ENCODE data around the gene RND2. TPM values are rescaled to one million over a fixed set of nuclear protein-coding genes. Genes with fewer than 3 reads are reported as not detected.

RND2 gene
- total and polyA plus RNA-seq, 9 of the 15 experiments (the other 6 are each of a cell fraction or from before 2014, with no cell fraction given), result 0.15 to 1.9 (median 0.98) TPM

- no peak for TF ChIP-seq TSHZ1 (CRISPR knock-in tag; IDR thresholded peaks at IDR 0.05)
- TF ChIP-seq HNRNPL (IDR thresholded peaks at IDR 0.05; ENCODE audit: low read depth, low read length), result no peak
- no peak for TF ChIP-seq ZNF232 (CRISPR knock-in tag; IDR thresholded peaks at IDR 0.05)
- 0 out of 2 replicates have a peak, but pooled peaks have one; percentile 25 for TF ChIP-seq ZBTB33 (CRISPR knock-in tag; IDR thresholded peaks at IDR 0.05)
- TF ChIP-seq RFX1 (IDR thresholded peaks at IDR 0.05), result no peak
- 0 out of 2 replicates have a peak, but pooled peaks have one; percentile 57 for TF ChIP-seq ZNF584 (CRISPR knock-in tag; IDR thresholded peaks at IDR 0.05; ENCODE audit: low read depth)
- no peak for TF ChIP-seq NR4A1 (CRISPR knock-in tag; IDR thresholded peaks at IDR 0.05)
- peak; percentile 18; the same call in 1 of the 2 replicates for TF ChIP-seq NR4A1 (tag; IDR thresholded peaks at IDR 0.05)
- TF ChIP-seq ZNF239 (CRISPR knock-in tag; IDR thresholded peaks at IDR 0.05), result no peak
- TF ChIP-seq TARDBP (IDR thresholded peaks at IDR 0.05), result peak; percentile 76; the same call in 1 of the 2 replicates
- TF ChIP-seq OTX1 (CRISPR knock-in tag; IDR thresholded peaks at IDR 0.05), result peak; percentile 47; the same call in 1 of the 2 replicates
- TF ChIP-seq TAL1 (IDR thresholded peaks at IDR 0.05), result 0 out of 2 replicates have a peak, but pooled peaks have one; percentile 15
- no peak for TF ChIP-seq ZNF551 (CRISPR knock-in tag; IDR thresholded peaks at IDR 0.05)
- TF ChIP-seq KDM2B (CRISPR knock-in tag; IDR thresholded peaks at IDR 0.05), result no peak
- TF ChIP-seq GMEB1 (CRISPR knock-in tag; IDR thresholded peaks at IDR 0.05), result no peak; the same call in 1 of the 2 replicates
- TF ChIP-seq GABPB1 (CRISPR knock-in tag; IDR thresholded peaks at IDR 0.05), result no peak
- TF ChIP-seq E2F3 (CRISPR knock-in tag; IDR thresholded peaks at IDR 0.05), result peak; percentile 58; the same call in 1 of the 2 replicates
Observed at GRCh38 chr17:43020789-43021740, 4.0 kb upstream of the RND2 start (continued).

Data from K562 (cell line).